MM.1S (cell line): ENCODE measurements around the gene BBS2.

ENCODE experiments used
- DNase-seq: peaks from one replicate; pipeline ENCODE4 v3.0.0-alpha.2; 2015
- H2AFZ ChIP-seq: fragments of 300-600 bp; sonication (generic); 2 replicates; pipeline ENCODE4 v1.6.0; 2016; ENCODE audit warnings: antibody characterized with exemption, low read length
- H3F3A ChIP-seq: fragments of 300-600 bp; sonication (generic); 2 replicates; pipeline ENCODE4 v1.6.1; 2016; ENCODE audit warnings: mild to moderate bottlenecking, antibody characterized with exemption, low read length, moderate library complexity, mixed read lengths; ENCODE audit not compliant: insufficient read depth
- H3K27ac ChIP-seq: fragments of 300-600 bp; sonication (generic); 2 replicates; pipeline ENCODE4 v1.5.1; 2016; ENCODE audit warnings: mild to moderate bottlenecking, low read length
- H3K27me3 ChIP-seq: fragments of 300-600 bp; sonication (generic); replicated peaks from 2 replicates; pipeline ENCODE4 v1.6.0; 2016; ENCODE audit warnings: low read length; ENCODE audit not compliant: insufficient read depth
- H3K36me3 ChIP-seq: fragments of 300-600 bp; sonication (generic); replicated peaks from 2 replicates; pipeline ENCODE4 v1.6.1; 2016; ENCODE audit warnings: mild to moderate bottlenecking, low read length, mixed read lengths; ENCODE audit not compliant: insufficient read depth
- H3K4me1 ChIP-seq: fragments of 300-600 bp; sonication (generic); 2 replicates; pipeline ENCODE4 v1.6.1; 2016; ENCODE audit warnings: low read length, mixed read lengths
- H3K4me2 ChIP-seq: fragments of 300-600 bp; sonication (generic); 2 replicates; pipeline ENCODE4 v1.6.0; 2016; ENCODE audit warnings: low read depth, low read length
- H3K4me3 ChIP-seq: fragments of 300-600 bp; sonication (generic); 2 replicates; pipeline ENCODE4 v1.5.1; 2016; ENCODE audit warnings: low read length, mixed read lengths
- H3K79me2 ChIP-seq: fragments of 300-600 bp; sonication (generic); 2 replicates; pipeline ENCODE4 v1.6.1; 2016; ENCODE audit warnings: mixed run types, low read length, mixed read lengths
- H3K9ac ChIP-seq: fragments of 300-600 bp; sonication (generic); 2 replicates; pipeline ENCODE4 v1.6.1; 2016; ENCODE audit warnings: low read length, mixed read lengths
- H3K9me2 ChIP-seq: fragments of 300-600 bp; sonication (generic); replicated peaks from 2 replicates; pipeline ENCODE4 v1.6.1; 2016; ENCODE audit warnings: mild to moderate bottlenecking, low read length, mixed read lengths; ENCODE audit not compliant: insufficient read depth
- H3K9me3 ChIP-seq: fragments of 300-600 bp; sonication (generic); replicated peaks from 2 replicates; pipeline ENCODE4 v1.6.1; 2016; ENCODE audit warnings: mild to moderate bottlenecking, low read length, mixed read lengths; ENCODE audit not compliant: insufficient read depth
- H4K20me1 ChIP-seq: fragments of 300-600 bp; sonication (generic); 2 replicates; pipeline ENCODE4 v1.6.1; 2016; ENCODE audit warnings: mild to moderate bottlenecking, low read length, moderate library complexity, mixed read lengths; ENCODE audit not compliant: insufficient read depth
- CTCF ChIP-seq: fragments of 300-600 bp; sonication (generic); IDR thresholded peaks from 2 replicates; pipeline ENCODE4 v1.5.1; 2016; ENCODE audit warnings: antibody characterized with exemption, low read length, mixed read lengths
- EZH2 ChIP-seq: fragments of 300-600 bp; sonication (generic); optimal IDR thresholded peaks from 2 replicates; pipeline ENCODE3; 2017; ENCODE audit warnings: low read depth, mild to moderate bottlenecking, antibody characterized with exemption, low read length, mixed read lengths
- EZH2phosphoT487 ChIP-seq: fragments of 300-600 bp; sonication (generic); IDR thresholded peaks from 2 replicates; pipeline ENCODE4 v1.6.1; 2018; ENCODE audit warnings: antibody characterized with exemption, low read length

Gene BBS2

DNA sequence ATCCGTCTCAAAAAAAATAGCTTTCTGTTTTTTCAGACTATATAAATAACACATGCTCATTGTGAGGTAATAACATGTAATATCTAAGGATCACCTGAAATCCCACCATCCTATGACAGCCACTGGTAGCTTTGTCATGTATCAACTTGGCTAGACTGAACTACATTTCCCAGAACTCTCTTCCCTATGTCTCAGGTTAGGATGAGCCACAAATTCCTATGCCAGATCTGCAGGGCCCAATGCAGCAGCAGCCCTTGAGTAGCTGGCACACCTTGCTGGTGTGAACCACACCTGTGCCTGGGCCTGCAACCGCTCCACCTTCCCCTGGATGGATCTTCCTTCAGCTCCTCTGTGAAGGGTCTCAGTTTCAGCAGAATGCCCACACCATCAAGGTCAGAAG is 40.4 kb downstream of the BBS2 start:
- Histone ChIP-seq H3K9me2 (no peaks in the 10 kb centered on the region), H3K9ac (no peak overlapping the region), H3K79me2 (no peaks in the 10 kb centered on the region), H4K20me1 (no peaks in the 10 kb centered on the region), H3K4me1 (no peaks in the 10 kb centered on the region), H3K9me3 (no peaks in the 10 kb centered on the region), H3K27ac (no peak overlapping the region), H3K4me3 (no peak overlapping the region), H3K36me3 (peaks cover 5% of the 10 kb centered on the region), H3K4me2 (no peak overlapping the region), H3F3A (no peaks in the 10 kb centered on the region), H2AFZ (no peak overlapping the region), H3K27me3 (no peaks in the 10 kb centered on the region)
- no peak for DNase-seq
- TF ChIP-seq EZH2 (no peak), EZH2phosphoT487 (no peak), CTCF (no peak)

DNA sequence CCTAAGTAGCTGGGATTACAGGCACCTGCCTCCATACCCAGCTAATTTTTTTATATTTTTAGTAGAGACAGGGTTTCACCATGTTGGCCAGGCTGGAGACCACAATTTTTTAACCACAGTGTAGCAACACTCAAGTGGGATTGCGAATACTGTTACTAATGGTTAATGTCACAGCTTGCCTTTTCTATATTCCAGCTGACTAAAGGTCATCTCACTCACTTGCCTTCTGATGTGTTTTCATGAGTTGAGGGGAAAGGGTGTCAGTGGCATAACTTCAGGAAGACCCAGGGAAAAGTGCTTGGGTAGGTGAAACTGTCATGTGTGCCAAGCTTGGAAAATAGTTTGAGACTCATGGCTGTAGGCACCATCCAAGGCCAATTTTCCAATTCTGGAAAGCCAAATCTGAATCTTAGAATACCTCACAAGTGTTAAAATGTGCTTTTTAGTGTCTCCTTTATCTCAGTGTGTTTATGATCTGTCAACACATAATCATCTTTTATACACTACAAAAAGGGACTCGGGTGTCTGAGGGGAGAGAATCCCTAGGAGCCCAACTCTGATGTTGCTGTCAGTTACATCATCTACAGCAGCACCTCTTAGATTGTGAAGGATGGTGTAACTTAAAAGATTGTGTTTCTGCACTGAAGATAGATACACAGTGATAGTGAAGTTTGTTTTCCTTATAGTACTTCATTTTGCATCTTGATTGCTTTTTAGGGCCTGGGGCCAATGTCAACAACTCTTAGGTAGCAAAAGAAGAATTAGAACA is 41.4 kb downstream of the BBS2 start:
- Histone ChIP-seq H3K27ac (no peak overlapping the region), H4K20me1 (no peaks in the 10 kb centered on the region), H3F3A (no peaks in the 10 kb centered on the region), H3K4me2 (no peak overlapping the region), H3K9me2 (no peaks in the 10 kb centered on the region), H3K79me2 (no peaks in the 10 kb centered on the region), H3K4me1 (no peaks in the 10 kb centered on the region), H3K4me3 (no peak overlapping the region), H3K9me3 (no peaks in the 10 kb centered on the region), H3K9ac (no peak overlapping the region), H2AFZ (no peak overlapping the region), H3K36me3 (peaks cover 5% of the 10 kb centered on the region), H3K27me3 (no peaks in the 10 kb centered on the region)
- no peak for DNase-seq
- no peak for TF ChIP-seq CTCF
- no peak for TF ChIP-seq EZH2phosphoT487
- TF ChIP-seq EZH2: no peak

DNA sequence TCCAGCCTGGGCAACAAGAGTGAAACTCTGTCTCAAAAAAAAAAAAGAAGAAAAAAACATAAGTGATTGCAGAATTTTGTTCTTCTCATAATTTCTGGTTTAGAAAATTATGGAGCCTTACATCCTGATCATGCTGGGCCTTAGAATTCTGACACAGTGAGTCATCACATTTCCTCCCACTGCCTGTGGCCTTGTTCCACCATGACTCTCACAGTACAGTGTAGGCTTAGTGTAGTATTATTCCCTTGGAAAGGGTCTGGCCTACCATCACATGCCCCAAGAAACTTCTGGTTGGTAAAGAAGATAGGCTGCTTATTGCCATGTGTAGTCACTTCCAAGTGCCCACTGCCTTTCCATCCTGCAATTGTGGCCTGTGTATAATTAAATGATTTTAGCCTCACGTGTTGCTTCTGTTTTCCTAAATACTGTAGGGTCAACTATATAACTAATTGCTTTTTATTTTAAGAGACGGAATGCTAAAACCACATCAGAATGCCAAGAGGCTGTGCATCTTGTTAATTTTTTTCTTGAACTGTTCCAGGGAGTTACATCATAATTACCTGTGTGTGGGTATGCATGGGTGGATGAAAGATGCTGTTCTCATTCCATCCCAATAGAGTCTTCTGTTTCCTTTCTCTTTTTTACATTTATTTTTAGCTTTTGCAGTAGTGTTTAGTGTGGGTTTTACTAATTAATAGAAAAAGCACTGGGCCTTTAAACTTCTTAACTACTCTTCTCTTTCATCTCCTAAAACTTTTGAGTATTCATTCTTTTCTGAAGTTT is 42.5 kb downstream of the BBS2 start:
- Histone ChIP-seq H3K79me2 (no peaks in the 10 kb centered on the region), H3K27me3 (no peaks in the 10 kb centered on the region), H4K20me1 (no peaks in the 10 kb centered on the region), H3K27ac (no peak overlapping the region), H3K9me2 (no peaks in the 10 kb centered on the region), H3K4me2 (no peak overlapping the region), H3K36me3 (peaks cover 8% of the 10 kb centered on the region), H3K4me1 (no peaks in the 10 kb centered on the region), H2AFZ (no peak overlapping the region), H3F3A (no peaks in the 10 kb centered on the region), H3K9me3 (no peaks in the 10 kb centered on the region), H3K9ac (no peak overlapping the region), H3K4me3 (no peak overlapping the region)
- TF ChIP-seq EZH2phosphoT487 (no peak), EZH2 (no peak), CTCF (no peak)
- DNase-seq: no peak
